MM.1S (cell line): ENCODE results near the gene PEAK1.

ENCODE experiments used
- CTCF ChIP-seq: fragments of 300-600 bp; sonication (generic); IDR thresholded peaks from 2 replicates; pipeline ENCODE4 v1.5.1; 2016; ENCODE audit warnings: antibody characterized with exemption, low read length, mixed read lengths
- EZH2 ChIP-seq: fragments of 300-600 bp; sonication (generic); optimal IDR thresholded peaks from 2 replicates; pipeline ENCODE3; 2017; ENCODE audit warnings: low read depth, mild to moderate bottlenecking, antibody characterized with exemption, low read length, mixed read lengths
- EZH2phosphoT487 ChIP-seq: fragments of 300-600 bp; sonication (generic); IDR thresholded peaks from 2 replicates; pipeline ENCODE4 v1.6.1; 2018; ENCODE audit warnings: antibody characterized with exemption, low read length

GRCh38 chr15:77418391-77418965 is 1.4 kb downstream of the PEAK1 start:
- TF ChIP-seq CTCF, result no peak
- TF ChIP-seq EZH2, result no peak
- no peak for TF ChIP-seq EZH2phosphoT487
